ENCODE measurements around the gene DRGX.

- no peak for TF ChIP-seq POLR2A (IDR thresholded peaks at IDR 0.05; ENCODE audit: low read depth, low read length)
- no peak for TF ChIP-seq SPI1 (IDR thresholded peaks at IDR 0.05; ENCODE audit: low read depth, low read length)
- TF ChIP-seq TAF1 (IDR thresholded peaks at IDR 0.05; ENCODE audit: low read depth, low read length) = no peak
These were observed 4.5 kb upstream of the DRGX start for GRCh38 chr10:49400365-49400764.

Data from GM12891 (cell line).